AG08395 (cell line): Measurements from ENCODE around the gene CLCN1.

Experiments used
- DNase-seq: peaks from one replicate; pipeline ENCODE4 v3.0.0; 2012; ENCODE audit warnings: mixed read lengths, low spot score

The CLCN1 gene

DNA sequence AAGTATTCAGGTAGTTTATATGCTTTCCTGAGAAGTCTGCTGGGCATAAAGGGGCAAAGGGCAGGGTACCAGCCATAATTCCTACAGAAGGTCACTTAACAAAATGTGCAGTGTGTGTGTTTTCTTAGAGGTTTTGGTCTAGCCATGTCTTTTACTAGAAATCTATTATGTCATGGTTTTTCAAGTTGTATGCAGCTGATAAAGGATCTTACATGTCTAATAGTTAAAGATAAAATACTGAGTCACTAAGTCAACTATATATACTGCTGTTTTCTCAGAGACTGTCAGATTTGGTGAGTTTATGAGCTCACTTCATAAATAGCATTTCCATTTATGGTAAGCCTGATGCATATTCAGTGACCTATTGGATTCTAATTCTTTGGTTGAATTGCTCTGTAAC is 20.0 kb upstream of the CLCN1 start:
- DNase-seq = no peak

DNA sequence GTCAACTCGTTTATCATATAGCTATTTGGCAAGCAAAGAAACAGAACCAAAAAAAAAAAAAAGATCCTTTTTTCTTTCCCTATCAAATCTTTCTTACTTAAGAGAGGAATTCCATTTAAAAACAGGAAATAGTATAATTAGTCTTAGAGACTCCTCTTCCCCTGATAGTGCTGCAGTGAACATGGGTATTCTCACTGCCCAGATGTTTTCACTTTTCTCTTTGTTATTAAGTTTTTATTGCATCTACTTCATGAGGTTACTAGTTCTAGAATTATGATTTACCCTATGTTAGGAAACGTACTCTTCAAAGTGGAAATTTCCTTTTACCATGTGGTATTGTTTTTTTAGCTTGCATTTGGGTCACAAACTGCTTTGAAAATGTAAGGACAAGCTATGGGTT is 19.2 kb upstream of the CLCN1 start:
- DNase-seq = no peak

DNA sequence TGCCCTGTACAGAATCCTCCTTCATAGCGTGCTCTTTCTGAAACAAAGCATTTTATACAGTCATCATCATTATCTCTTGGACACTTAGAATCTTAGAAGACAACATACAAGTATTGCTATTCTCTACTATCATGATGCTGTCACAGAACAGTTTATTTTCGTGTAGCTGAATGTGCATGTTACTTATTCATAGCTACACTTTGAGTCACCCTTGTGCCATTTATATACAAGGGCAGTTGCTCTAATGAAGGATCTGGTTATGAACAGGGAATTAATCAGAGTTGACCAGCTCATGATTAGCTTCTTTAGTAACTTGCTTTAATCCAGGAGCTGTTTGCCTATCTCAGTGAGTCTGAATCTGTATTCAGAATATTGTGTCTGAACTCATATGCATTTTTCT is 16.6 kb upstream of the CLCN1 start:
- DNase-seq = peak; percentile 27

DNA sequence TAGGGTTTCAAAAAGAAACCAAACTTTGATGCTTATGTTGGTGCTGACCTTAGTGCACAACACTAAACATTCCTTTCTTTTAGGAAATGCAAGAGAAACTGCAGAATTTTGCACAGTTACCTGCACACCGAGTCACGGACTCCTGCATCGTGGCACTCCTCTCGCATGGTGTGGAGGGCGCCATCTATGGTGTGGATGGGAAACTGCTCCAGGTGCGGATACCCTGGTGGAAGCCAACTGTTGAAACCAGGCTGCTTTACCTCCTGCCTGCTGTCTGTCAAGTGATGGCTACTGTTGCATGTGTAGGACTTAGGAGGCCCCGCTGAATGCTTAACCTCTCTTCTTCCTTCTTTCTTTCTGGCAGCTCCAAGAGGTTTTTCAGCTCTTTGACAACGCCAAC is 16.1 kb upstream of the CLCN1 start:
- no peak for DNase-seq

DNA sequence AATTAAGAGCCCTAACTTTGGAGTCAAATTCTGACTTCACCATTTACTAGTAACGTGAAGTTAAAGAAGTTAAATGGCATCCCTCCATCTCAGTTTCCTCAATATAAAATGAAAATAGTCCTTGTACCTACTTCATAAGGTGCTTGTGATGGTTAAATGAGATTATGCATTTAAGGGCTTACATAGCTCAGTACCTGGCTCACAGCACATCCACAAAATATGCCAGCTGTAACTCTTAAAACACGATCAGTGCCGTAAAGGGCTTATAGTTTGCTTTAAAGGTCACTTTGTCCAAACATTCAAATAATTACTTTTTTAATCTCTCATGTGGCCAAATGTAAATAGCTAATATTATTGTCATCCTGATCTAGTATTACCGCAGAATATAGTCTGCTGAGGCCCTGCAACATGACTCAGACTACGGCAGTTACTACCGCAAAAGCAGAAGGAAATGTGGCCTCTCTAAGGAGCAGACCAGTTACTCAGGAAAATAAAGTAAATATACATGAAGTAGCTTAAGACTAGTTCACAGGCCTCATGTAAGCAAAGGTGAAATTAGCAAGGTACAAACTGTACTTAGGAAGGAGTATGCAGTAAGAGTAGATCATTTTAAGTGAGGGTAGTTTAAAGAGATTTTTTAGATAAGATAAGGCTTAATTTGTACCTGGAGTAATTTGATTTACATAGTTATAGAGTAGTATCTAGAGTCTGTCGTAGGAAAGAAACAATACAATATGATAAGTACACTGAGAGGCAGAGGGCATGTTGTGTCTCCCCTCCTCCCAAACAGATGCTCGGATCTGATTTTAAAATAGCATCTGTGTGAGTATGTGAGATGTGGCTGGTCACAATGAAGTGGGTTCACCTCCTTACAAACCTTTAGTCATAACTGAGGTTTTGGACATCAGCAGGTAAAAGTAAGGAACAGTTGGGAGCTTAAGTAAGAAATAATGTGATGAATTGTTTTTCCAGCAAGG is 14.7 kb upstream of the CLCN1 start:
- no peak for DNase-seq

DNA sequence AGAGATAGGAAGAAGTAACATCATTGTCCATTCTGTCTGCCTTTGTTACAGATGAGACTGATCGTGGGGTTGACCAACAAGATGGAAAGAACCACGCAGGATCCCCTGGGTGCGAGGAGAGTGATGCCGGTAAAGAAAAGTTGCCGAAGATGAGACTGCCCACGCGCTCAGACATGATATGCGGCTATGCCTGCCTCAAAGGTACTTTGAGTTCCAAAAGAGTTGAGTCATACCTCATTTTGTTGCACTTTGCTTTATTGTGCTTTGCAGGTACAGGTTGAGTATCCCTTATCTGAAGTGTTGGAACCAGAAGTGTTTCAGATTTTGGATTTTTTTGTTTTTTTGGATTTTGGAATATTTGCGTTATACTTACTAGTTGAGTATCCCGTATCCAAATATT is 12.2 kb upstream of the CLCN1 start:
- DNase-seq = no peak

DNA sequence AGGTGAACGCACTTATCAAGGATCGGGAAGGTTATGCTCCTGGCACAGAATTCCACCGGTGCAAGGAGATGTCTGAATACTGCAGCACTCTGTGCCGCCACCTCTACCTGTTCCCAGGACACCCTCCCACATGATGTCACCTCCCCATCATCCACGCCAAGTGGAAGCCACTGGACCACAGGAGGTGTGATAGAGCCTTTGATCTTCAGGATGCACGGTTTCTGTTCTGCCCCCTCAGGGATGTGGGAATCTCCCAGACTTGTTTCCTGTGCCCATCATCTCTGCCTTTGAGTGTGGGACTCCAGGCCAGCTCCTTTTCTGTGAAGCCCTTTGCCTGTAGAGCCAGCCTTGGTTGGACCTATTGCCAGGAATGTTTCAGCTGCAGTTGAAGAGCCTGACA is 11.0 kb upstream of the CLCN1 start:
- no peak for DNase-seq

DNA sequence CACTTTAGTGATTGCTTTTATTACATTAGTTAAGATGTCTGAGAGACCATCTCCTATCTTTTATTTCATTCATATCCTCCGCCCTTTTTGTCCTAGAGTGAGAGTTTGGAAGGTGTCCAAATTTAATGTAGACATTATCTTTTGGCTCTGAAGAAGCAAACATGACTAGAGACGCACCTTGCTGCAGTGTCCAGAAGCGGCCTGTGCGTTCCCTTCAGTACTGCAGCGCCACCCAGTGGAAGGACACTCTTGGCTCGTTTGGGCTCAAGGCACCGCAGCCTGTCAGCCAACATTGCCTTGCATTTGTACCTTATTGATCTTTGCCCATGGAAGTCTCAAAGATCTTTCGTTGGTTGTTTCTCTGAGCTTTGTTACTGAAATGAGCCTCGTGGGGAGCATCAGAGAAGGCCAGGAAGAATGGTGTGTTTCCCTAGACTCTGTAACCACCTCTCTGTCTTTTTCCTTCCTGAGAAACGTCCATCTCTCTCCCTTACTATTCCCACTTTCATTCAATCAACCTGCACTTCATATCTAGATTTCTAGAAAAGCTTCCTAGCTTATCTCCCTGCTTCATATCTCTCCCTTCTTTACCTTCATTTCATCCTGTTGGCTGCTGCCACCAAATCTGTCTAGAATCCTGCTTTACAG is 10.4 kb upstream of the CLCN1 start:
- DNase-seq = peak; percentile 43

DNA sequence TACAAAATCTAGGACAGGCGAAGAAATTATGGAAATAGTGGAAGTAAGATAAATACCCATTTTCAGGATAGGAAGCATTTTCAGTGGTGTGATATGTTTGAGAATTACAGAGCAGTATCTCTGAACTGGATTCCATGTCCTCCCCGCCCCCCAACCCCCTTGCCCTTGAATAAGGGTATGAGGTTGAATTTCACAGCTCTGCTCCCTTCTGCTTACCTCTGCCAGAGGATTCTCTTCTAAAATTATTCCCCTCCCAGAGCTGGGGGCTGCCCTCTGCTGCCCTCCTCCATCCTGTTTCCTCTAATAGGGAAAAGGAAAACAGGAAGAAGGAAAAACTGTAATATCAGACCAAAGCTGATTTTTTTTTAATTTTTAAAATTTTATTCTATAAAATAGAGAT is 7.3 kb upstream of the CLCN1 start:
- no peak for DNase-seq

DNA sequence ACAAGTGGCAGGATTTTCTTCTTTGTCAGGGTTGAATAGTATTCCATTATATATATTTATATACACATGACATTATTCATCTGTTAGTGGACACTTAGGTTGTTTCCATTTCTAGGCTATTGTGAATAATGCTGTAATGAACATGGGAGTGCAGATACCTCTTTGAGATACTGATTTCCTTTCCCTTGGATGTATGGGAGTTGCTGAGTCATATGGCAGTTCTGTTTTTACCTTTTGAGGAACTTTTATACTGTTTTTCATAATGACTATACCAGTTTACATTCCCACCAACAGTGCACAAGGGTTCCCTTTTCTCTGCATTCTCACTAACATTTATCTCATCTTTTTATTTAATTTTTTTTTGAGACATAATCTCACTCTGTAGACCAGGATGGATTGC is 1.8 kb upstream of the CLCN1 start:
- DNase-seq = no peak

DNA sequence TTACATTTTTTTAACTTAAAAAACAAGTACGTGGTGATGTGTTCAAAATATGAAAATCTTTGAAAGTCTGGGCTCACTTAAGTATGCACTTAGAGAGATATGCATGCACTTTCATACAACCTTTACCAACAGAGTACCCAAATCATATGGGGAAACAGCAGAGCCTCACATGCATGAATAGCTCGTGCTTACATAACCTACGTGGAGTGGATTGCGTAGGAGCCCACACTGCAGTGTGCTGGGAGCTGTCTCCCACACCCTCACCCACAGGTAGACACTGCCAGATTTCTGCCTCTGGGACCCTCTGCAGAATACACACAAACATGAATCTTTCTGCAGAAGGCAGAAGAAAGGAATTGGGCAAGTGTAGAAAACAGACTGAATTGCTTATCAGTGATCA is 581 bp downstream of the CLCN1 start:
- no peak for DNase-seq

DNA sequence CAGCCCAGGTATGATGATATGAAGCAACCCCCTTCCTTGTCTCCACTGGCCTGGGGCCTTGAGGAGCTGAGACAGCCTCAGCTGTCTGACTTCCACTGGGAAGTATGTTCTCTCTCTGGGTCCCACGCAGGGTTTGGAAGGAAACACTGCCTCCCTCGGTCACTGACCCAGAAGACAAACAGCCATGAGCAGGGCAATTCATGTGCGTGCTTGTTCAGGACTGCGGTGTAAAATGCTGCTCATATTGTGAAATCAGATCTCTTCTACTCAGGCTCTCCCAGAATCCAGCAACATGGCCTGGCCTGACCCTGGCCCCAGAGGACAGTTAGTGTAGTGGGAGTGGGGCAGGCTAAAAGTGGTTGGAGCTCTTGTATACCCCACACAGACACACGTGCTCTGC is 2.8 kb downstream of the CLCN1 start:
- peak; percentile 25 for DNase-seq

DNA sequence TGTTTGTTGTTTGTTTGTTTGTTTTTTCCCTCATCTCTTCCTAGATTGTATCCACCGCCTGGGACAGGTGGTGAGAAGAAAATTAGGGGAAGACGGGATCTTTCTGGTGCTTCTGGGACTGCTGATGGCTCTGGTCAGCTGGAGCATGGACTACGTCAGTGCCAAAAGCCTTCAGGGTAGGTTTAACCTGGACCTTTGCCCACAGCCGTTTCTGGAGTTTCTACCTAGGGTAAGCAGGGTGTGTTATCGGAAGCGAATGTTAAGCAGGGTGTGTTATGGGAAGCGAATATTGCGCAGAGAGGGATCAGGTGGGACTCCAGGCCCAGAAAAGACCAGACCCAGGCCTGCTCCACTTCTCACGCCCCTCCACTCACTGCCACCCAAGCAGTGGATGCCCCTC is 4.7 kb downstream of the CLCN1 start:
- no peak for DNase-seq

DNA sequence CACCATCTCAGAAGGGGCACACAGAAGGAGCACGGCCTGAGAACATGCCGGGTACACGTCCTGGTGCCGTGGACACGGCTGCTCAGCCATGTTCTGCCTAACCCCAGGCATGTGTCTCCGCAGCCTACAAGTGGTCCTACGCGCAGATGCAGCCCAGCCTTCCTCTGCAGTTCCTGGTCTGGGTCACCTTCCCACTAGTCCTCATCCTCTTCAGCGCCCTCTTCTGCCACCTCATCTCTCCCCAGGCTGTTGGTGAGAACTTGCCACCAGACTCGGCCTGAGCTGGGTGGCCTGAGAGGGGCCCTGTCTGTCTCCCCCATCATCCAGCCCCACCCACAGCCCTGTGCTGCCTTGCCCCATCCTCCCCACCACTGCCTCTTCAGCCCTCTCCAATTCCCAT is 5.3 kb downstream of the CLCN1 start:
- no peak for DNase-seq

DNA sequence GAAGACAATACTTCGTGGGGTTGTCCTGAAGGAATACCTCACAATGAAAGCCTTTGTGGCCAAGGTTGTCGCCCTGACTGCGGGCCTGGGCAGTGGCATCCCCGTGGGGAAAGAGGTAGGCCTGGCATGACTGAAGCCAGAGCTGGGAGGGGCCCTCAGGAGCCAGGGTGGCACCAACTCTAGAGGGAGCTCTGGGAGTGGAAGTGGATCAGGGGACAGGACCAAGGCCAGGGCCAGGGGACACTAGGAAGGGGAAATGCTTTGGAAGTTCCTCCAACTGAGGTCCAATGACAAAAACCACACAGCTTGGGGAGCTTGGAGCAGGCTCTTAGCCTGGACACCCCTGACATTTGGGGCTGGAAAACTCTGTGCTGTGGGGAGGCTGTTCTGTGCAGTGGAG is 5.8 kb downstream of the CLCN1 start:
- no peak for DNase-seq

DNA sequence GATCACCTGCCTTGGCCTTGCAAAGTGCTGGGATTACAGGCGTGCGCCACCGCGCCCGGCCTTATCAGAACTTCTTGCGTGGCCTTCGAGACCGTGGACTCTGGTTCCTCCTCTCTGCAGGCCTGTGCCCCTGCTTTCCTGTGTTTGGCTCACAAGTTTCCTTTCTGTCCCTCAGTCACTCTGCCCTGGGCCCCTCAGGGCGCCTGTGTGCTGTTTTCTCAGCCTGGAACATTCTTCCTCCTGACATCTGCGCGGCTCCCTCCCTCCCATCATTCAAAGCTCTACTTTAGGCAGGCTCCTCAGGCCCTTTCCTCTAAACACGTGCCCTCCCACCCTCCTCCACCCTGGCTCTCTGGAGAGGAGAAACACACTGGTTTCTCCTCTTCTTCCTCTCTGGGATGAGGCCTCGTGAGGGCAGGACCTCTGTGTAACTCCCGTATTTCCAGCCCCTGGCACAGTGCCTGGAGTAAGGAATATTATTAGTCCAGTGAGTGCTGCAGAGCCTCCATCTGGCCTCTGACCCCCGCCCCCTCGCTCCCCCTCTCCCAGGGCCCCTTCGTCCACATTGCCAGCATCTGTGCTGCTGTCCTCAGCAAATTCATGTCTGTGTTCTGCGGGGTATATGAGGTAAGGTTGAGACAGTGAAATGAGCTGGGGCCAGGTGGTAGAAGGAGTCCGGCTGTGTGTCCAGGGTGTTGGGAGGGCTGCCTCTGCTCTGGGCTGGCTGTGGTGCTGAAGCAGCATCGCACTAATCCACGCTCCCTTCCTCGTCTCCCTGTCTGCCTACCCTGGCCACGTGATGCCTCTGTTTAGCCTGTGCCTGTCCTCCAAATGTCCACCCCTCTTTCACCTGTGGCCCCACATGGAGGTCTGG is 7.1 kb downstream of the CLCN1 start:
- no peak for DNase-seq

DNA sequence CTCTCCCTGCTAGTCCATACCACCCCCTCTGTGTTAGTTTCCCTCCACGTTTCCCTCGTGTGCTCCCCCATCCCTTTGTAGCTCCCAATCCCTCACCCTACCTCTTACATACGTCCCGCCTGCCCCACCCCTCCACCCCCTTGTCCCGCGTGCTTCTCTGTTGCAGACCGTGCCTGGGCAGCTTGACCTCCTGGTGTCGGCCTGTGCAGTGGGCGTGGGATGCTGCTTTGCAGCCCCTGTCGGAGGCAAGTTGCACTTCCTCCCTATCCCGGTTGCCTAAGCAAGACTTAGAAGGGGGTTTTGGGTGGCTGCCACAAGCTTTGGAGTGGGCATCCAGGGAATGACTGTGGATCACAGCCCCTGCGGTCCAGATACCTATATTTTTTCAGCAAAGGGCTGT is 7.7 kb downstream of the CLCN1 start:
- DNase-seq = no peak

DNA sequence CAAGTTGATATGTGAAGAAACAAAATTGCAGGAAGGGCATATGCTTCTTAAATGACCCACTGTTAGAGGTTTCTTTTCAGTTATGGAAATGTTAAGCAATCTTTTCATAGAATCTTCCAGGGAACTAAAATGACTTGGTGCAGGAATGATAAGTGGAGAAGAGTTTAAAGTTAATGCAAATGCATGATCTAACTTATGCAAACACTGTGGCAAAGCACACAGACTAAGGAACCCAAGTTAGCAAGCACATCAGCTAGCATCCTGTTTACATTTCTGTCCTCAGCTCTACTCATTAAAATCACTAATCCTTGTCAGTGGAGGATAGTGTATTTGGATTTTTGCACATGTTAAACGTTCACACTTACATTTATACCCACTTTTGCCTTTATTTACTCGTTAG is 9.3 kb downstream of the CLCN1 start:
- no peak for DNase-seq

DNA sequence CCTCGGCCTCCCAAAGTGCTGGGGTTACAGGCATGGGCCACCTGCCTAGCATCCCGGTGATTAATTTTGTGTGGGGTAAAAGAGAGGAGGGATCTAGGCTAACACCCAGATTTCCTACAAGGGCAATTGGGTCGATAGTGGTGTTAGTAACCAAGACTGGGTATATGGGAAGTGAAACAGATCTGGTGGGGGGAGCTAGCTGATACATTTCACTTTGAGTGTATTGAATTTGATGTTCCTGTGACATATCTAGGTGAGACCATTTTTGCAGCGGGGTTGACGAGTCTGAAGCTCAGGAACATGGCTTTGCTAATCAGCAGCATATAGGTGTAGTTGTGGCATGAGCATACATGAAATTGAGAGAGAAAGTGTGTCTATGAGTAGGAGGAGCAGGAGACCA is 12.0 kb downstream of the CLCN1 start:
- no peak for DNase-seq

DNA sequence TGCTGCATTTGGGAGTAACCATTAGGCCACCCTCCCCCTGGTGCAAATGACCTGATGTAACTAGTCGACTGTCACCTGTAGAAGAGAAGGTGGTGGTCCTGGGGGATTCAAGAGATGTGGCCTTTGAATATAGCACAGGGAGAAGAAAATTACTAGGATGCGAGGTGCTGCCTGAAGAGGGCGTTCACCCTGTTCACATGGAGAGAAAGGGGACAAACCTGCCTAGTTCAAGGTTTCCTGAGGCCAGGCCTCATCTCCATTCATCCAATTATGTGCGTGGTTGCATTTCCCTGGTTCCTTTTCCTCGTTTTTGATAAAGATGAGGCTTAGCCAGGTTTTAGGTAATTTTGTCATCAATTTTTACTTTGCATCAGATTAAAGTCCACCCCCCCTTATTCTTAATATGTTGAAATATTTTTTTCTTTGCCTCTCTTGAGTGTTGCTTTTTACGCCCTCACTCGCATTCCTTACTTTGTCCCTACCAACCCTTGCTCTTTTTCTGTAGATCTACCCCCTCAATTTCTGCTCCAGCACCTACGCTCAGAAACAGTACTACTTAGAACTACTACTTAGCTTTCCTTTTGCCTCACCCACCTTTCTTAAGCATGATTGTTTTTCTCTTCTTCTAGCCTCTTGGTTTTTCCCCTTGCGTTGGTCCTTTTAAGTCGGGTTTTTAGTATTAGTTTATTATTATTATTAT is 13.7 kb downstream of the CLCN1 start:
- no peak for DNase-seq

DNA sequence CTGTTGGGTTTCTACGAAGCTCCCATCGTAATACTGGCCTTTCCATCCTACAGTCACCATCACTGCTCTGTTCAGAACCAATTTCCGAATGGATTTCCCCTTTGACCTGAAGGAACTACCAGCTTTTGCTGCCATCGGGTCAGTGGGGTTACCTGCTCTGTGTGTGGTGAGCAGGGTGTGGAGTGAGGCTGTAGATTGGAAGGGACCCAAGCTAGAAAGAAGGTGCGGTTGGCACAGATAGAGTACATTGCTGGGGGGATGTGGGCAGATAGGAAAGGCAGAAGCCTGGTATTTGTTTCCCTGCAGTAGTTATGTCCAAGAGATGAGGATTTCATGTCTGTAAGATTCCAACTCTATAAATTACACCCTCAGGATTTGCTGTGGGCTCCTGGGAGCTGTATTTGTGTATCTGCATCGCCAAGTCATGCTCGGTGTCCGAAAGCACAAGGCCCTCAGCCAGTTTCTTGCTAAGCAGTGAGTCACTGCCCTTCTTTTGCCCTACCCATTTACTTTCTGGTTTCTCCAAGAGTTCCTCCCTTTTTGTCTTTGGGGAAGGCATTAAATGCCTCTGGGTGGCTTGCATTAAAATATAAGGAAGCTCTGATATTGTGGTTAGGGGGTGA is 15.4 kb downstream of the CLCN1 start:
- DNase-seq = peak; percentile 97

DNA sequence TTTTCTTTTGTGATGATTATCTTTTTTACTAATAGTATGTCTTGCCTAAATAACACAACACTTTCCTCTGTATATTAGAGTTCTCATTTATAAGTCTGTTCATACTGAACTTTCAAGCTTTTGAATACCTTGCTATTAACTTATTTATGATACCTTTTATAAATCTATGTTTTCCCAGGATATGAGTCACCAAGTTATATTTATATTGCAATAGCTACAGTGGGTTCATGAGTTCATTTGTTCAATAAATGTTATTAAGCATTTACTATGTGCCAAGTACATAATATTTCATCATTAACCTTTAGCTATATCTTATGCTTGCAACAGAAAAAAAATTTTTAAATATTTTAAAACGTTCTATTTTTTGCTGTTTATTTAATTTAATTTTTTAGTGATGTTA is 18.3 kb downstream of the CLCN1 start:
- no peak for DNase-seq
